Mesodermal cell (in vitro differentiated cells): Measurements from ENCODE around the gene APMAP.
A peak's percentile ranks its signal among the peaks of the same experiment; 100 is the strongest.

Source experiments
- H3K27ac ChIP-seq: 2 replicates; pipeline ENCODE4 v1.7.0; 2013; ENCODE audit warnings: mild to moderate bottlenecking, low read depth, low read length, moderate library complexity; ENCODE audit not compliant: severe bottlenecking
- H3K36me3 ChIP-seq: 2 replicates; pipeline ENCODE4 v1.7.1; 2013; ENCODE audit warnings: mild to moderate bottlenecking, low read length, moderate library complexity; ENCODE audit not compliant: control insufficient read depth, insufficient read depth
- H3K4me1 ChIP-seq: one replicate; pipeline ENCODE4 v1.7.1; 2013; ENCODE audit warnings: mild to moderate bottlenecking, low read length; ENCODE audit not compliant: insufficient read depth, control insufficient read depth, poor library complexity, severe bottlenecking
- H3K4me3 ChIP-seq: 2 replicates; pipeline ENCODE4 v1.7.0; 2013; ENCODE audit warnings: low read length, control low read depth, mild to moderate bottlenecking; ENCODE audit not compliant: insufficient read depth, poor library complexity, severe bottlenecking; ENCODE audit errors: extremely low read depth
- H3K9me3 ChIP-seq: 2 replicates; pipeline ENCODE4 v1.7.1; 2013; ENCODE audit warnings: mild to moderate bottlenecking, low read length, moderate library complexity; ENCODE audit not compliant: control insufficient read depth
- WGBS, 2 experiments: methylation state at CpG; one replicate each; pipeline ENCODE4 v1.1.5; 2013; ENCODE audit warnings: missing lambda C conversion rate in 2 of 2; ENCODE audit not compliant: insufficient coverage in 2 of 2; 5-methylcytosine and 5-hydroxymethylcytosine counted together

The APMAP gene

GRCh38 chr20:24994470-24995368 lies 2.2 kb upstream of the APMAP start:
- Histone ChIP-seq H3K27ac (no peak overlapping the region), H3K4me1 (peaks cover 7% of the 10 kb centered on the region), H3K9me3 (no peaks in the 10 kb centered on the region), H3K36me3 (no peaks in the 10 kb centered on the region), H3K4me3 (no peak overlapping the region)
- 50 to 61% methylated on average over 12 to 14 of the region's 20 CpGs for WGBS, 2 experiments

GRCh38 chr20:24994186-24994465 lies 1.6 kb upstream of the APMAP start:
- H3K4me3 ChIP-seq = no peak overlapping the region
- WGBS, 2 experiments = 100% methylated on average over 1 of the region's 1 CpG; no CpG with 5 or more reads in 1 of the 2 experiments
- H3K36me3 ChIP-seq = no peaks in the 10 kb centered on the region
- H3K27ac ChIP-seq = no peak overlapping the region
- H3K9me3 ChIP-seq = no peaks in the 10 kb centered on the region
- peaks cover 7% of the 10 kb centered on the region for H3K4me1 ChIP-seq

DNA sequence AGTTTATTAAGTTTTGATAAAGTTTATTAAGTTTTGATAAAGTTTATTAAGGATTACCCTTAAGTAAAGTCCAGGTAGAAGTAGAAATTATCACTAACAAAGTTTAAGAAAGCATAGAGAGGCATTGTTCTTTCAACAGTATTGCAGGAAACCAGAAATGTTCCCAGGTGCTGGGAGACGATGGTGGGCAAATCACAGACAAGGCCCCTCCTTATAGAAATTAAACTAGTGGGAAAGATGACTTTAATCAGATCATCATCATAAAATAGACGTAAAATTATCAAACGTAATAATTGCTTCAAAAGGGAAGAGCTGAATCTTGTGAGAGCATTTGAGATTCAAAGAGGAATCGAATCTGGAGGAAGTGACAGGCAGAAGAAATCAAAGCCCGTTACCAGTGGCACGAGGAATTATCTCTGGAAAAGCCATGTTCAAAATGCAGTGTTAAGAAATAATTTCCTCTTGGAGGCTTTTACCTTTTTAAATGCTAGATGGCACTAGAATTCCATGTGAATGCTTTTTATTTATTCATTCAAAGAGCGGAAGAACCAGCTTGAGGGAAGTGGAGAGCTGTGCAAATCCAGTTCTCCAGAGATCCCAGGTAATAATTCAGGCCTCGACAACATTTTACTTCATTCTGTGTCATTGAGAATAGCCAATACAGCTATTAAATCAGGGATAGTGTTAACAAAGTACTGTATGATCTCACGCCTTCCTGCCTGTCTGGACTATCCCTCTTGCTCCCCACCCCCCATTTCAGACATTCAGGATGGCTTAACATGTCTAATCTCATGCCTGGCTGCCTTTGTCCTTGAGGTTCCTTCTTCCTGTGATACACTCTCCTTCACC lies 1.0 kb upstream of the APMAP start:
- peak overlapping the region; percentile 74 for H3K4me3 ChIP-seq
- H3K4me1 ChIP-seq = peaks cover 7% of the 10 kb centered on the region
- no peaks in the 10 kb centered on the region for H3K36me3 ChIP-seq
- WGBS, 2 experiments = 88 to 98% methylated on average over 4 to 7 of the region's 9 CpGs
- H3K27ac ChIP-seq = no peak overlapping the region
- no peaks in the 10 kb centered on the region for H3K9me3 ChIP-seq

DNA sequence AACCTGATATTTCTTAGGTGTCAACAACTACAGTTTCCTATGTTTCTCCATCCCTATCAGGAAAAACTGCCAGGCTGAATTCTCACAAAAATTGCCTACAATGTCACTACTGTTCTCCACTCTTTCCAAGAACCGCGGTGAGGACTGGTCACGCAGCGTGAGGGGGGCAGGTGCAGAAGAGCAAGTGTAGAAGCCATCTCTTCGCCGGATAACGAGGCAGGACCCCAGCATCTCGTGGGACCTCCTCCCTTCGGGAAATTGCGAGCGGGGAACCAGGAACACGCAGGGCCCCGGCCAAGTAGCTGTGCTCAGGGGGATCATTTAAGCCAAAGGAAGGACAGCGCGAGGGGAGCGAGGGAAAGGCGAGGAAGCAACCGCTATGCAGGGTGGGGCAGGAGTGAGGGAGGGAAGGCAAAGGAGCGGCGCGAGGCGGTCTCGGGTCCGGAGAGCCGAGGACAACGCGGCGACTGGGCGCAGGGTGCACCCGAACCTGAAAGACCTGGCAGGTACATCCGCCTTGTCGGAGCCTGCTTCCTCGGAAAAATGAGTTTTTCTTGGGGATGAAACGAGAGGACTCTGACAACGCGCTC lies 559 bp downstream of the APMAP start:
- 1 to 2% methylated on average over 23 to 31 of the region's 36 CpGs for WGBS, 2 experiments
- Histone ChIP-seq H3K36me3 (no peaks in the 10 kb centered on the region), H3K27ac (peak overlapping the region; percentile 80), H3K4me3 (peak overlapping the region; percentile 74), H3K9me3 (no peaks in the 10 kb centered on the region), H3K4me1 (peaks cover 7% of the 10 kb centered on the region)

GRCh38 chr20:24990810-24991252 lies 1.7 kb downstream of the APMAP start:
- Histone ChIP-seq H3K4me1 (peaks cover 7% of the 10 kb centered on the region), H3K27ac (no peak overlapping the region), H3K4me3 (no peak overlapping the region), H3K9me3 (no peaks in the 10 kb centered on the region), H3K36me3 (no peaks in the 10 kb centered on the region)
- WGBS, 2 experiments = 29 to 57% methylated on average over 1 of the region's 2 CpGs

DNA sequence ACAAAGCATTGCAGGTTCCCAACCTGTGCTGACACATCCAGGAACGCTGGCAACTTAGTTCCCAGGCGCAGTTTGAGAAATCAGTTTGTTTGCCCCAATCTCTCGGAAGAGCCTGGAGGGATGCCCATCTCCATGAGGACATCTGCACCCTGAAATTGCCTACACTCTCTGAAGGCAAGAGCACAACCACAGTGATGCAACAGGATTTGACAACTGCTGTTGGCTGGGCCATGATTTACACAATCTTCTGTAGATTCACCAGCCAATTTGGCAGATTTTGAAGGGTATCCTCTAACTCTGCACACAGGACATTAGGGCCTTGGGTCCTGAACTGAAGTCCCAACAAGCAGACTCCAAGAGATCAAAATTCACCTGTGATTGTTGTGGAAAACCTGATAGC lies 3.4 kb downstream of the APMAP start:
- H3K27ac ChIP-seq = no peak overlapping the region
- no peaks in the 10 kb centered on the region for H3K9me3 ChIP-seq
- H3K4me3 ChIP-seq = no peak overlapping the region
- peaks cover 7% of the 10 kb centered on the region for H3K4me1 ChIP-seq
- 91 to 97% methylated on average over 3 of the region's 3 CpGs for WGBS, 2 experiments
- H3K36me3 ChIP-seq = no peaks in the 10 kb centered on the region

DNA sequence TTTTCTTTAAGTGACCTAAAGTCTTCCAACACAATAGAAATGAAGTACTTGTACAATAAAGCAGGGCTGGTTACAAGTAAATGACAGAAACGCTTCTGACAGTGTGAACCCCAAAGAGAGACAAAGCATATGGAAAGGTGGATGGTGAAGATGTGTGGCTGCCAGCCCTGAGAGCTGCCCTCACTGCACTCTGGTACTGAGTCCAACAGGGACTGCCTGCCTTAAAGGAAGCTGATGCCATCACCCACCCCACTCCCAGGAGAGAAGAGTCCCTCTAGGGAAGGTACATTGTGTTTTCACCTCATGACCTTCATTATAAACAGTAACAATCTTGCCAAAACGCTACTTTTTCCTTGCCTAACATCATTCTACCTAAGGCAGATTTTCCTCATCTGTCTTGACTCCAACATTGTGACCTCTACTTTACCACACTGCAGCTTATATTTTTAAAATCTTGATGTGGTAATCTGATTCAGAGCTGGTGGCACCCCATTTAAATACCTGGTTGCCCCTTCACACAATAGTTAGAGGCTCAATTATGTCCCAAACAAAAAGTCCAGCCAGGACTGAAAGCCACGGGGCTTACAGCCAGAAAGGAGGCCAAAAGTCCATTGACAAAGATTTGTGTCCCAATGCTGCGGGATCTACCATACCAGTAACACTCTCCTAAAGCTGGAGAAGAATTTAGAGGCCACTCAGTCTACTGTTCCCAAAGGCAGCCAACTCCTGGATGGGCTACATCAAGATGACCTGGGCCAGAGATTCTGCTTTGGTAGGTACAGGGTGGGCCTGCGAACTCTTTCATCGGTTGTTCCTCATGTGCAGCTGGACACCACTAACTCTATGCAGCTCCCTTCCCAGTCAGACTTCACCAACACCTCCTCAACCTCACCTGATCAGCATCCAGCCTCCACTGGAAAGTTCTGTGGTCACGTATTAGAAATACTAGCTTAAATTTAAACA lies 4.4 kb downstream of the APMAP start:
- Histone ChIP-seq H3K27ac (no peak overlapping the region), H3K36me3 (no peaks in the 10 kb centered on the region), H3K4me3 (no peak overlapping the region), H3K9me3 (no peaks in the 10 kb centered on the region), H3K4me1 (peaks cover 7% of the 10 kb centered on the region)
- 95 to 98% methylated on average over 5 of the region's 7 CpGs for WGBS, 2 experiments

DNA sequence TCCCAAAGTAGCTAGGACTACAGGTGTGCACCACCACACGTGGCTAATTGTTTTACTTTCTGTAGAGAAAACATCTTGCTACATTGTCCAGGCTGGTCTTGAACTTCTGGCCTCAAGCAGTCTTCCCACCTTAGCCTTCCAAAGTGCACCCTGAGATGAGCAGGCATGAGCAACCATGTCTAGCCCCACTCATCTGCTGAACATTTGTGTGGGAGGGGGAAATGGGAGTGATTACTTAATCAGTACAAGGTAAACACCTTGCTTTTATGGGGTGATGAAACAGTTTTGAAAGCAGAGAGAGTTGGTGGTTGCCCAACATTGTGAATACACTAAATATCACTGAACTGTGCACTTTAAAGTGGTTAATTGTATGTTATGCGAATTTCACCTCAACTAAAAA lies 5.3 kb downstream of the APMAP start:
- Histone ChIP-seq H3K36me3 (no peaks in the 10 kb centered on the region), H3K4me3 (no peak overlapping the region), H3K27ac (no peak overlapping the region), H3K4me1 (peaks cover 7% of the 10 kb centered on the region), H3K9me3 (no peaks in the 10 kb centered on the region)
- WGBS, 2 experiments = no CpG with 5 or more reads among the region's 2 CpGs

- H3K36me3 ChIP-seq = peaks cover 6% of the 10 kb centered on the region
- H3K9me3 ChIP-seq = no peaks in the 10 kb centered on the region
- WGBS, 2 experiments = 94 to 99% methylated on average over 6 to 7 of the region's 7 CpGs
- peaks cover 3% of the 10 kb centered on the region for H3K4me1 ChIP-seq
- H3K4me3 ChIP-seq = no peak overlapping the region
- H3K27ac ChIP-seq = no peak overlapping the region
These were observed 6.0 kb downstream of the APMAP start for GRCh38 chr20:24986436-24987015.
